H9 (cell line): Measurements from ENCODE around the gene CMTM7. TPM values are rescaled to one million over a fixed set of nuclear protein-coding genes. Genes with fewer than 3 reads are reported as not detected.
A peak's percentile ranks its signal among the peaks of the same experiment; 100 is the strongest.

ENCODE experiments used
- DNase-seq: peaks from one replicate; pipeline ENCODE4 v3.0.0-alpha.2; 2017
- H2AFZ ChIP-seq: one replicate; pipeline ENCODE4 v1.6.1; 2013; ENCODE audit warnings: mild to moderate bottlenecking, low read length, control low read depth, moderate library complexity
- H2AK5ac ChIP-seq: 2 replicates; pipeline ENCODE4 v1.6.1; 2013; ENCODE audit warnings: low read length, control low read depth, mixed read lengths; ENCODE audit not compliant: insufficient read length
- H2BK120ac ChIP-seq: one replicate; pipeline ENCODE4 v1.6.1; 2013; ENCODE audit warnings: low read depth, mild to moderate bottlenecking, low read length, control low read depth, inconsistent platforms; ENCODE audit not compliant: poor library complexity, severe bottlenecking
- H2BK12ac ChIP-seq: 2 replicates; pipeline ENCODE4 v1.6.1; 2013; ENCODE audit warnings: low read length, control low read depth, mixed read lengths, low read depth; ENCODE audit not compliant: insufficient read length
- H2BK15ac ChIP-seq: 2 replicates; pipeline ENCODE4 v1.6.1; 2013; ENCODE audit warnings: low read depth, low read length, control low read depth
- H2BK20ac ChIP-seq: one replicate; pipeline ENCODE4 v1.6.1; 2013; ENCODE audit warnings: low read depth, mild to moderate bottlenecking, low read length, control low read depth, inconsistent platforms; ENCODE audit not compliant: poor library complexity, severe bottlenecking
- H2BK5ac ChIP-seq: 2 replicates; pipeline ENCODE4 v1.6.1; 2013; ENCODE audit warnings: low read length, control low read depth, mixed read lengths; ENCODE audit not compliant: insufficient read length
- H3K14ac ChIP-seq: 2 replicates; pipeline ENCODE4 v1.6.1; 2013; ENCODE audit warnings: low read length, control low read depth; ENCODE audit not compliant: insufficient read depth
- H3K18ac ChIP-seq: 2 replicates; pipeline ENCODE4 v1.6.1; 2013; ENCODE audit warnings: low read depth, mild to moderate bottlenecking, mixed read lengths, low read length, control low read depth; ENCODE audit not compliant: insufficient read length
- H3K23ac ChIP-seq: 2 replicates; pipeline ENCODE4 v1.6.1; 2013; ENCODE audit warnings: low read length, control low read depth, mixed read lengths, low read depth; ENCODE audit not compliant: insufficient read length
- H3K23me2 ChIP-seq: 2 replicates; pipeline ENCODE4 v1.6.1; 2013; ENCODE audit warnings: low read depth, mild to moderate bottlenecking, mixed read lengths, low read length, control low read depth; ENCODE audit not compliant: insufficient read length, poor library complexity, severe bottlenecking
- H3K27ac ChIP-seq: 2 replicates; pipeline ENCODE4 v1.5.1; 2013; ENCODE audit warnings: low read length, control low read depth, mixed read lengths, low read depth; ENCODE audit not compliant: insufficient read length
- H3K27me3 ChIP-seq: 2 replicates; pipeline ENCODE4 v1.6.1; 2013; ENCODE audit warnings: low read length, control low read depth, inconsistent platforms; ENCODE audit not compliant: insufficient read depth
- H3K4ac ChIP-seq: 2 replicates; pipeline ENCODE4 v1.6.1; 2013; ENCODE audit warnings: low read depth, mild to moderate bottlenecking, control low read depth, inconsistent platforms, low read length, moderate library complexity
- H3K4me1 ChIP-seq: 2 replicates; pipeline ENCODE4 v1.6.1; 2013; ENCODE audit warnings: low read length, control low read depth, inconsistent platforms; ENCODE audit not compliant: insufficient read depth
- H3K4me2 ChIP-seq: 2 replicates; pipeline ENCODE4 v1.6.1; 2013; ENCODE audit warnings: low read length, control low read depth, mixed read lengths; ENCODE audit not compliant: insufficient read length, insufficient read depth
- H3K56ac ChIP-seq: 2 replicates; pipeline ENCODE4 v1.6.1; 2013; ENCODE audit warnings: low read depth, mild to moderate bottlenecking, mixed read lengths, low read length, control low read depth; ENCODE audit not compliant: insufficient read length
- H3K79me1 ChIP-seq: 2 replicates; pipeline ENCODE4 v1.6.1; 2013; ENCODE audit warnings: low read depth, mild to moderate bottlenecking, moderate library complexity, low read length, control low read depth, inconsistent platforms; ENCODE audit not compliant: insufficient read depth, poor library complexity, severe bottlenecking
- H3K79me2 ChIP-seq: 2 replicates; pipeline ENCODE4 v1.6.1; 2013; ENCODE audit warnings: low read length, control low read depth, inconsistent platforms; ENCODE audit not compliant: insufficient read depth
- H3K9ac ChIP-seq: 2 replicates; pipeline ENCODE4 v1.6.1; 2013; ENCODE audit warnings: low read length, control low read depth, mixed read lengths; ENCODE audit not compliant: insufficient read length; ENCODE audit errors: extremely low read depth
- H3K9me3 ChIP-seq: one replicate; pipeline ENCODE4 v1.6.1; 2013; ENCODE audit warnings: low read depth, low read length, inconsistent platforms; ENCODE audit not compliant: control insufficient read depth
- H3T11ph ChIP-seq: one replicate; pipeline ENCODE4 v1.6.1; 2013; ENCODE audit warnings: mild to moderate bottlenecking, low read length, control low read depth, inconsistent platforms
- H4K20me1 ChIP-seq: one replicate; pipeline ENCODE4 v1.6.1; 2013; ENCODE audit not compliant: control insufficient read depth, insufficient read length, insufficient read depth
- H4K5ac ChIP-seq: 2 replicates; pipeline ENCODE4 v1.6.1; 2013; ENCODE audit warnings: low read depth, mild to moderate bottlenecking, mixed read lengths, low read length, control low read depth; ENCODE audit not compliant: insufficient read length
- H4K8ac ChIP-seq: replicated peaks from 2 replicates; pipeline ENCODE4 v1.6.1; 2013; ENCODE audit warnings: low read length, control low read depth, mixed read lengths, low read depth; ENCODE audit not compliant: insufficient read length
- H4K91ac ChIP-seq: 2 replicates; pipeline ENCODE4 v1.6.1; 2013; ENCODE audit warnings: low read depth, mild to moderate bottlenecking, moderate library complexity, mixed read lengths, low read length, control low read depth; ENCODE audit not compliant: insufficient read length
- H3K27ac Mint-ChIP-seq, 3 experiments: 2 replicates in 2 of 3; 3 replicates in 1 of 3; pipeline ENCODE4 v1.8.0; 2020 to 2021; ENCODE audit warnings: mixed read lengths in 3 of 3, mild to moderate bottlenecking in 1 of 3, moderate library complexity in 1 of 3
- H3K27me3 Mint-ChIP-seq: 2 replicates; pipeline ENCODE4 v1.8.0; 2021; ENCODE audit warnings: low read depth, mild to moderate bottlenecking, moderate library complexity, mixed read lengths
- H3K36me3 Mint-ChIP-seq, 3 experiments: 2 replicates in 2 of 3; 3 replicates in 1 of 3; pipeline ENCODE4 v1.8.0; 2020 to 2021; ENCODE audit warnings: low read depth in 3 of 3, mixed read lengths in 3 of 3; ENCODE audit not compliant: insufficient read depth in 1 of 3
- H3K4me1 Mint-ChIP-seq, 2 experiments: 2 replicates each; pipeline ENCODE4 v1.8.0; 2020; ENCODE audit warnings: mixed read lengths in 2 of 2
- H3K4me3 Mint-ChIP-seq, 2 experiments: 2 replicates in 1 of 2; 3 replicates in 1 of 2; pipeline ENCODE4 v1.8.0; 2020 to 2021; ENCODE audit warnings: mild to moderate bottlenecking in 2 of 2, mixed read lengths in 2 of 2, moderate library complexity in 1 of 2
- H3K9me3 Mint-ChIP-seq, 2 experiments: 2 replicates in 1 of 2; 3 replicates in 1 of 2; pipeline ENCODE4 v1.8.0; 2020; ENCODE audit warnings: mild to moderate bottlenecking in 2 of 2, mixed read lengths in 2 of 2, moderate library complexity in 1 of 2
- CTCF ChIP-seq: fragments of 200-600 bp; sonication (generic); conservative IDR thresholded peaks from 3 replicates; pipeline ENCODE4 v1.8.0; 2021; ENCODE audit warnings: antibody characterized with exemption, mild to moderate bottlenecking
- WGBS: extraction: QIAGEN DNeasy Blood & Tissue Kit; methylation state at CpG from one replicate; pipeline ENCODE4 v1.1.7; 2013; ENCODE audit warnings: missing lambda C conversion rate, low lambda C conversion rate, mixed read lengths; ENCODE audit not compliant: insufficient read length; ENCODE audit errors: extremely low coverage; 5-methylcytosine and 5-hydroxymethylcytosine counted together
- total RNA-seq: library from RNA; stranded (reverse); gene quantifications from 2 replicates; pipeline ENCODE4 v1.2.1, GENCODE V29; 2021

Gene CMTM7
- total RNA-seq, 1 experiment from 2014 or later: 23.9 TPM

DNA sequence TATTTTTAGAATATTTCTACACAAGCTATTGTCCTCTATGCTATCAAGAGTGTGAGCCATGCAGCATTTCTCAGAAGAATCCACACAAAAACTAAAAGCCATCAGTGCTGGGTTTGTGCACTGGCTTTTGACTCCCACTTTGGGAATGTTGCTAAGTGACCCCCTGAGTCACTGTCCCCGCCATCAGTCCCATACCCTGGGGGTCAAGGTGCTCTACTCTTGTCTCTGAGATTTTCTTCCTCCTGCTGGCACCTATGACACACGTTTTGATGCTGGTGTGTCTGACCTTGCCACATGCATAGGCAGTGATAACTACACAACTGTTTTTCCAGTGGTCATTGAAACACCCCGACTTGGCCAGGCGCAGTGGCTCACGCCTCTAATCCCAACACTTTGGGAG is 19.8 kb downstream of the CMTM7 start:
- no peak overlapping the region for H3K4me3 Mint-ChIP-seq
- H3K9me3 Mint-ChIP-seq: no peaks in the 10 kb centered on the region
- no peak overlapping the region for H2BK15ac ChIP-seq
- no peak overlapping the region for H4K8ac ChIP-seq
- H3T11ph ChIP-seq: no peak overlapping the region
- no peaks in the 10 kb centered on the region for H3K23me2 ChIP-seq
- TF ChIP-seq CTCF: no peak
- H3K4me2 ChIP-seq: no peak overlapping the region
- H3K27me3 ChIP-seq: no peaks in the 10 kb centered on the region
- peaks cover 0 to 2% (median 0%) of the 10 kb centered on the region in 3 experiments; a peak in 1 of 7 replicates for H3K36me3 Mint-ChIP-seq
- no peak overlapping the region for H2AK5ac ChIP-seq
- H3K4me1 ChIP-seq: peaks cover 11% of the 10 kb centered on the region; the same call in 1 of the 2 replicates
- H3K27me3 Mint-ChIP-seq: no peaks in the 10 kb centered on the region
- no peak overlapping the region for H2BK20ac ChIP-seq
- no peak overlapping the region for H2BK120ac ChIP-seq
- no peak overlapping the region for H3K27ac ChIP-seq
- H4K20me1 ChIP-seq: no peaks in the 10 kb centered on the region
- no peak overlapping the region for H3K9ac ChIP-seq
- no peak overlapping the region for H2AFZ ChIP-seq
- H3K9me3 ChIP-seq: no peaks in the 10 kb centered on the region
- no peak overlapping the region for H2BK5ac ChIP-seq
- peak overlapping the region; percentile 17 for H3K18ac ChIP-seq
- H3K23ac ChIP-seq: no peak overlapping the region
- H3K56ac ChIP-seq: no peak overlapping the region
- no peak overlapping the region for H3K4ac ChIP-seq
- H4K91ac ChIP-seq: no peak overlapping the region
- H2BK12ac ChIP-seq: no peak overlapping the region
- H3K4me1 Mint-ChIP-seq: peaks cover 69 to 70% of the 10 kb centered on the region in 2 experiments
- H4K5ac ChIP-seq: no peak overlapping the region
- peak overlapping the region in 2 of 3 experiments; percentile 21 to 78; a peak in 2 of 7 replicates for H3K27ac Mint-ChIP-seq
- no CpG with 5 or more reads among the region's 5 CpGs for WGBS
- no peak for DNase-seq
- no peak overlapping the region for H3K14ac ChIP-seq
- no peaks in the 10 kb centered on the region for H3K79me1 ChIP-seq
- H3K79me2 ChIP-seq: peaks cover 2% of the 10 kb centered on the region; the same call in 1 of the 2 replicates
